HG03558 (cell line): ENCODE measurements around the gene OXSR1.
"Not testable (repeated sequence)": the region's sequence is repeated elsewhere in the genome, so short reads cannot be mapped to it uniquely, and the experiment has no call there.

Source experiments
- ATAC-seq: cut with Tn5 transposase; IDR thresholded peaks from one replicate; pipeline ENCODE4 v1.9.1; 2021; ENCODE audit warnings: moderate number of reproducible peaks; ENCODE audit not compliant: unreplicated experiment; ENCODE audit errors: extremely low read depth

The OXSR1 gene

GRCh38 chr3:38297053-38297452 is 131.7 kb downstream of the OXSR1 start:
- not testable (repeated sequence) for ATAC-seq

GRCh38 chr3:38297537-38297936 is 132.2 kb downstream of the OXSR1 start:
- ATAC-seq = no peak

GRCh38 chr3:38297947-38298711 is 132.8 kb downstream of the OXSR1 start:
- no peak for ATAC-seq
